GM19438 (cell line): ENCODE data around the gene KRTAP5-3.
"Not testable (repeated sequence)": the region's sequence is repeated elsewhere in the genome, so short reads cannot be mapped to it uniquely, and the experiment has no call there.

Source experiments
- ATAC-seq: cut with Tn5 transposase; IDR thresholded peaks from one replicate; pipeline ENCODE4 v1.9.1; 2021; ENCODE audit warnings: low read depth; ENCODE audit not compliant: unreplicated experiment

Gene KRTAP5-3

GRCh38 chr11:1608363-1608762, at the start of gene KRTAP5-3:
TSS of gene KRTAP5-3 (minus strand) at chr11:1608463. CDS start at chr11:1608385, 78 bp downstream.
- ATAC-seq: no peak

GRCh38 chr11:1656670-1657069, 48.4 kb upstream of the KRTAP5-3 start:
- ATAC-seq: no peak

- no peak for ATAC-seq
Measured at GRCh38 chr11:1656061-1656441, 47.8 kb upstream of the KRTAP5-3 start.

- no peak for ATAC-seq
Measured at GRCh38 chr11:1655168-1656060, 47.2 kb upstream of the KRTAP5-3 start.

GRCh38 chr11:1654388-1655167, 46.3 kb upstream of the KRTAP5-3 start:
- no peak for ATAC-seq

- no peak for ATAC-seq
Measured at GRCh38 chr11:1653541-1654387, 45.5 kb upstream of the KRTAP5-3 start.

- no peak for ATAC-seq
Measured at GRCh38 chr11:1652771-1653540, 44.7 kb upstream of the KRTAP5-3 start.

- no peak for ATAC-seq
Measured at GRCh38 chr11:1652442-1652770, 44.1 kb upstream of the KRTAP5-3 start.

- ATAC-seq: no peak
Measured at GRCh38 chr11:1652026-1652425, 43.8 kb upstream of the KRTAP5-3 start.

GRCh38 chr11:1651411-1651980, 43.2 kb upstream of the KRTAP5-3 start:
- no peak for ATAC-seq

- no peak for ATAC-seq
Measured at GRCh38 chr11:1650918-1651262, 42.6 kb upstream of the KRTAP5-3 start.

- ATAC-seq: no peak
Measured at GRCh38 chr11:1650034-1650917, 42.0 kb upstream of the KRTAP5-3 start.

- ATAC-seq: no peak
Measured at GRCh38 chr11:1648653-1649420, 40.6 kb upstream of the KRTAP5-3 start.

- ATAC-seq: no peak
Measured at GRCh38 chr11:1647901-1648652, 39.8 kb upstream of the KRTAP5-3 start.

- ATAC-seq: not testable (repeated sequence)
Measured at GRCh38 chr11:1646540-1646939, 38.3 kb upstream of the KRTAP5-3 start.

- ATAC-seq: no peak
Measured at GRCh38 chr11:1645357-1645821, 37.1 kb upstream of the KRTAP5-3 start.

- ATAC-seq: no peak
Measured at GRCh38 chr11:1644601-1645356, 36.5 kb upstream of the KRTAP5-3 start.
